HepG2 (cell line): ENCODE results near the gene VAT1L. TPM values are rescaled to one million over a fixed set of nuclear protein-coding genes. Genes with fewer than 3 reads are reported as not detected.

ENCODE experiments used
- ATAC-seq: fragments of 200-7000 bp; cut with Tn5 transposase; 3 replicates; pipeline ENCODE4 v1.9.1; 2020; ENCODE audit warnings: mild to moderate bottlenecking, moderate library complexity
- BruUV-seq: library from RNA; stranded (reverse); fragments of 400-500 nt; replicated peaks from 2 replicates; lab custom pipeline; 2021; lab: Mats Ljungman, UMichigan
- CTCF ChIA-PET: fragments of 300-600 bp; formaldehyde crosslinking; extraction: SDS; loops from one replicate; lab custom pipeline; 2021; ENCODE audit warnings: low total read pairs, inconsistent platforms, low intra/inter-chr PET ratio; lab: Yijun Ruan, JAX
- POLR2A ChIA-PET: fragments of 350-600 bp; sonication (Branson Sonifier 250); formaldehyde crosslinking; loops from one replicate; lab custom pipeline; 2020; ENCODE audit warnings: antibody characterized with exemption, inconsistent platforms; lab: Yijun Ruan, JAX
- DNase-seq: peaks from one replicate; pipeline ENCODE4 v3.0.0-alpha.2; 2015; ENCODE audit warnings: low spot score
- FAIRE-seq: peaks from 3 replicates; lab custom pipeline; 2011; peaks lifted over from hg19 to GRCh38; lab: Jason Lieb, UNC
- H2AFZ ChIP-seq: one replicate; pipeline ENCODE4 v1.6.1; 2011; ENCODE audit warnings: low read length, inconsistent platforms
- H3K27ac ChIP-seq: fragments of 300-600 bp; 3 replicates; pipeline ENCODE4 v1.8.0; 2011; ENCODE audit warnings: mixed run types, mild to moderate bottlenecking, mixed read lengths, low read length, inconsistent platforms; ENCODE audit not compliant: insufficient read depth; ENCODE audit errors: extremely low read length
- H3K27me3 ChIP-seq, 2 experiments: fragments of 200-600 bp in 1 of 2; 2 replicates in 1 of 2; 3 replicates in 1 of 2; pipeline versions ENCODE4 v1.6.0 to v1.8.0; 2011; ENCODE audit warnings: low read length in 2 of 2, mild to moderate bottlenecking in 2 of 2, moderate library complexity in 2 of 2, inconsistent platforms in 1 of 2; ENCODE audit not compliant: insufficient read depth in 2 of 2, control insufficient read depth in 1 of 2
- H3K36me3 ChIP-seq, 2 experiments: fragments of 200-600 bp in 1 of 2; replicated peaks in 1 of 2; 2 replicates in 1 of 2; 3 replicates in 1 of 2; pipeline versions ENCODE4 v1.5.1 to v1.8.0; 2011; ENCODE audit warnings: low read length in 2 of 2, inconsistent platforms in 1 of 2; ENCODE audit not compliant: insufficient read depth in 2 of 2, control insufficient read depth in 1 of 2
- H3K4me1 ChIP-seq: 2 replicates; pipeline ENCODE4 v1.5.1; 2012; ENCODE audit warnings: low read length, inconsistent platforms; ENCODE audit not compliant: insufficient read depth
- H3K4me2 ChIP-seq: 2 replicates; pipeline ENCODE4 v1.6.0; 2011; ENCODE audit warnings: low read depth, low read length, inconsistent platforms
- H3K4me3 ChIP-seq, 3 experiments: fragments of 200-600 bp in 1 of 3; sonication (generic), shearing (Covaris generic) in 1 of 3; replicated peaks in 1 of 3; 2 replicates each; pipeline ENCODE4 v1.5.1; 2011 to 2016; ENCODE audit warnings: low read length in 3 of 3, inconsistent platforms in 2 of 3, low read depth in 2 of 3, mild to moderate bottlenecking in 2 of 3, control low read depth in 1 of 3, mixed read lengths in 1 of 3; ENCODE audit not compliant: insufficient read depth in 1 of 3
- H3K79me2 ChIP-seq: one replicate; pipeline ENCODE4 v1.6.1; 2011; ENCODE audit warnings: low read length, inconsistent platforms; ENCODE audit not compliant: insufficient read depth
- H3K9ac ChIP-seq: 2 replicates; pipeline ENCODE4 v1.6.0; 2011; ENCODE audit warnings: mild to moderate bottlenecking, low read depth, low read length, inconsistent platforms; ENCODE audit not compliant: insufficient read depth
- H3K9me3 ChIP-seq: 2 replicates; pipeline ENCODE4 v1.5.1; 2012; ENCODE audit warnings: mild to moderate bottlenecking, low read length
- H4K20me1 ChIP-seq: 2 replicates; pipeline ENCODE4 v1.6.0; 2011; ENCODE audit warnings: inconsistent platforms, mild to moderate bottlenecking, low read length, moderate library complexity; ENCODE audit not compliant: insufficient read depth
- ARNT ChIP-seq: fragments of 450-650 bp; IDR thresholded peaks from 2 replicates; pipeline ENCODE4 v1.6.1; 2017
- HNRNPH1 ChIP-seq: fragments of 200-400 bp; formaldehyde crosslinking; optimal IDR thresholded peaks from 2 replicates; pipeline ENCODE3; 2017; ENCODE audit warnings: mild to moderate bottlenecking, low read depth, low read length
- HOXA7 ChIP-seq: sonication (generic); formaldehyde crosslinking; IDR thresholded peaks from 2 replicates; pipeline ENCODE4 v1.8.1; 2022; ENCODE audit warnings: mild to moderate bottlenecking, missing genetic modification reagents, moderate library complexity
- IKZF4 ChIP-seq: sonication (generic); formaldehyde crosslinking; IDR thresholded peaks from 2 replicates; pipeline ENCODE4 v1.5.1; 2020; ENCODE audit warnings: borderline replicate concordance, mild to moderate bottlenecking, low read depth, missing genetic modification reagents; ENCODE audit errors: not compliant biosample characterization
- KLF16 ChIP-seq, 2 experiments: sonication (generic) in 1 of 2; formaldehyde crosslinking in 1 of 2; IDR thresholded peaks; 2 replicates each; pipeline versions ENCODE4 v1.6.1 to v1.8.0; 2016 to 2023; ENCODE audit warnings: missing genetic modification reagents in 2 of 2, missing compliant biosample characterization in 1 of 2
- MBNL3 ChIP-seq: fragments of 250-450 bp; sonication (Bioruptor Pico); conservative IDR thresholded peaks from 2 replicates; pipeline ENCODE4 v1.8.0; 2022; ENCODE audit warnings: mild to moderate bottlenecking, inconsistent platforms
- POLR2AphosphoS2 ChIP-seq: IDR thresholded peaks from 2 replicates; pipeline ENCODE4 v1.6.1; 2011; ENCODE audit warnings: low read depth, low read length, improper control_type of control experiment
- PRDM10 ChIP-seq: sonication (generic); formaldehyde crosslinking; IDR thresholded peaks from 2 replicates; pipeline ENCODE4 v1.4.0; 2020; ENCODE audit warnings: low read depth, missing genetic modification reagents
- PRMT3 ChIP-seq: sonication (generic); formaldehyde crosslinking; IDR thresholded peaks from 2 replicates; pipeline ENCODE4 v1.8.1; 2022; ENCODE audit warnings: low read depth, mild to moderate bottlenecking, moderate library complexity, missing genetic modification reagents, borderline replicate concordance
- ZBED4 ChIP-seq: sonication (generic); formaldehyde crosslinking; IDR thresholded peaks from 2 replicates; pipeline ENCODE4 v1.4.0; 2020; ENCODE audit warnings: missing genetic modification reagents, borderline replicate concordance
- ZEB1 ChIP-seq: IDR thresholded peaks from 2 replicates; pipeline ENCODE4 v1.6.1; 2012; ENCODE audit warnings: mild to moderate bottlenecking, low read depth, inconsistent platforms; ENCODE audit not compliant: insufficient replicate concordance
- ZNF12 ChIP-seq: sonication (generic); formaldehyde crosslinking; IDR thresholded peaks from 2 replicates; pipeline ENCODE4 v1.5.0; 2020; ENCODE audit warnings: missing genetic modification reagents
- ZNF468 ChIP-seq: sonication (generic); formaldehyde crosslinking; IDR thresholded peaks from 2 replicates; pipeline ENCODE4 v1.8.0; 2022; ENCODE audit warnings: mild to moderate bottlenecking, moderate library complexity, missing genetic modification reagents
- ZNF484 ChIP-seq: sonication (generic); formaldehyde crosslinking; IDR thresholded peaks from 2 replicates; pipeline ENCODE4 v1.5.1; 2020; ENCODE audit warnings: mild to moderate bottlenecking, low read depth, missing genetic modification reagents, borderline replicate concordance
- ZNF678 ChIP-seq: sonication (generic); formaldehyde crosslinking; IDR thresholded peaks from 2 replicates; pipeline ENCODE4 v1.4.0; 2020; ENCODE audit warnings: mild to moderate bottlenecking, missing genetic modification reagents
- ZSCAN25 ChIP-seq: sonication (generic); formaldehyde crosslinking; IDR thresholded peaks from 2 replicates; pipeline ENCODE4 v1.8.0; 2022; ENCODE audit warnings: mild to moderate bottlenecking, missing genetic modification reagents
- WGBS: methylation state at CpG from one replicate; pipeline ENCODE4 v1.1.6; 2017; ENCODE audit warnings: low lambda C conversion rate; 5-methylcytosine and 5-hydroxymethylcytosine counted together
- in situ Hi-C: cut with HindIII; loops from 2 replicates; pipeline ENCODE4 v1.10.0; 2017; ENCODE audit warnings: low pct_unique_long_range_greater_than_20kb; ENCODE audit not compliant: extremely low pct_ligation_motif_present
- intact Hi-C: fragments of 100-400 bp; cut with micrococcal nuclease; formaldehyde crosslinking; loops from one replicate; pipeline ENCODE4 v1.10.0; 2022; ENCODE audit not compliant: unreplicated experiment
- polyA plus RNA-seq, 8 experiments: library from polyadenylated mRNA; depleted of rRNA in 3 of 8; stranded (reverse) in 7 of 8; unstranded in 1 of 8; fragments of >200 nt; fragmentation: Illumina TruSeq in 4 of 8; extraction: Trizol in 4 of 8; gene quantifications; 2 replicates each; pipeline versions ENCODE4 v1.2.1 to v1.2.3, GENCODE V29; 2011 to 2016; ENCODE audit warnings: low read depth in 4 of 8, missing spikeins in 1 of 8, mixed read lengths in 1 of 8; ENCODE audit not compliant: insufficient read depth in 1 of 8
- total RNA-seq, 5 experiments: library from RNA; depleted of rRNA; stranded (reverse); fragments of >200 nt; fragmentation: Illumina TruSeq; extraction: Trizol; gene quantifications; 2 replicates each; pipeline ENCODE4 v1.2.3, GENCODE V29; 2016; ENCODE audit warnings: low read depth in 1 of 5

VAT1L gene
- total and polyA plus RNA-seq, 2 of the 13 experiments (the other 11 are each of a cell fraction or from before 2014, with no cell fraction given), result not detected

GRCh38 chr16:77843405-77843804 is 55.0 kb downstream of the VAT1L start (continued):
- no peak for TF ChIP-seq ZBED4 (CRISPR knock-in tag)
- TF ChIP-seq ZNF12 (CRISPR knock-in tag), result no peak
- no peak for TF ChIP-seq MBNL3 (CRISPR knock-in tag)
- TF ChIP-seq HOXA7 (CRISPR knock-in tag), result no peak
- TF ChIP-seq IKZF4 (CRISPR knock-in tag), result no peak
- TF ChIP-seq ZNF468 (CRISPR knock-in tag), result no peak

- H4K20me1 ChIP-seq, result no peaks in the 10 kb centered on the region
- H3K4me2 ChIP-seq, result no peak overlapping the region
- intact Hi-C loops, result no loop called here
- H3K79me2 ChIP-seq, result no peaks in the 10 kb centered on the region
- DNase-seq, result no peak
- H2AFZ ChIP-seq, result no peak overlapping the region
- 64% methylated on average over 4 of the region's 4 CpGs for WGBS
- H3K27me3 ChIP-seq, result peaks cover 2 to 30% of the 10 kb centered on the region in 2 experiments; a peak in 4 of 5 replicates
- BruUV-seq, result no TSS peak
- FAIRE-seq, result no peak
- in situ Hi-C loops, result no loop called here
- H3K27ac ChIP-seq, result no peak overlapping the region
- ATAC-seq, result no peak
- POLR2A ChIA-PET, result no interaction called here
- H3K9ac ChIP-seq, result no peak overlapping the region
- H3K9me3 ChIP-seq, result no peaks in the 10 kb centered on the region
- CTCF ChIA-PET, result no interaction called here
- no peaks in the 10 kb centered on the region for H3K36me3 ChIP-seq
- H3K4me1 ChIP-seq, result peaks cover 14% of the 10 kb centered on the region
- H3K4me3 ChIP-seq, result no peak overlapping the region
- TF ChIP-seq PRMT3 (no peak), ZSCAN25 (CRISPR knock-in tag) (no peak), ZEB1 (no peak), ARNT (no peak), ZNF484 (CRISPR knock-in tag) (no peak), KLF16 (CRISPR knock-in tag; IDR thresholded peaks at IDR 0.05) (no peak), HNRNPH1 (no peak), ZNF678 (no peak), PRDM10 (CRISPR knock-in tag) (no peak), POLR2AphosphoS2 (no peak)
These were observed 56.4 kb downstream of the VAT1L start for GRCh38 chr16:77844801-77845200.
